CD4-positive, CD25-positive, alpha-beta regulatory T cell (primary cell): Measurements from ENCODE around the gene ISLR2. TPM values are rescaled to one million over a fixed set of nuclear protein-coding genes. Genes with fewer than 3 reads are reported as not detected.

Source experiments
- ATAC-seq, 2 donors: fragments of 150-1000 bp; cut with Tn5 transposase; one replicate each; pipeline ENCODE4 v1.10.0; 2021; ENCODE audit warnings: low read depth in 2 of 2, moderate number of reproducible peaks in 2 of 2, moderate library complexity in 1 of 2
- DNase-seq, 3 donors: peaks; one replicate each; pipeline versions ENCODE4 v3.0.0 to v3.0.0-alpha.2; 2012 to 2022; ENCODE audit warnings: mixed read lengths in 1 of 3
- H3K27ac ChIP-seq: one replicate; pipeline ENCODE4 v1.7.0; 2013; ENCODE audit warnings: mild to moderate bottlenecking, low read length; ENCODE audit not compliant: insufficient read depth, poor library complexity, severe bottlenecking
- H3K27me3 ChIP-seq: one replicate; pipeline ENCODE4 v1.7.0; 2013; ENCODE audit warnings: low read length; ENCODE audit not compliant: control insufficient read depth, insufficient read depth
- H3K36me3 ChIP-seq: one replicate; pipeline ENCODE4 v1.7.0; 2013; ENCODE audit warnings: mild to moderate bottlenecking, low read length, moderate library complexity; ENCODE audit not compliant: control insufficient read depth, insufficient read depth
- H3K4me1 ChIP-seq: 2 replicates; pipeline ENCODE4 v1.7.0; 2013; ENCODE audit warnings: mild to moderate bottlenecking, low read length; ENCODE audit not compliant: insufficient read depth, control insufficient read depth, poor library complexity, severe bottlenecking
- H3K4me3 ChIP-seq: one replicate; pipeline ENCODE4 v1.7.0; 2013; ENCODE audit warnings: low read depth, mild to moderate bottlenecking, low read length, moderate library complexity
- H3K9me3 ChIP-seq, 2 experiments: 1 replicate in 1 of 2; 2 replicates in 1 of 2; pipeline ENCODE4 v1.7.0; 2013; ENCODE audit warnings: low read length in 2 of 2, mild to moderate bottlenecking in 1 of 2, moderate library complexity in 1 of 2; ENCODE audit not compliant: control insufficient read depth in 2 of 2
- H3K27ac Mint-ChIP-seq, 3 donors: one replicate each; pipeline ENCODE4 v1.8.0; 2020 to 2022; ENCODE audit warnings: mild to moderate bottlenecking in 3 of 3, mixed read lengths in 3 of 3, moderate library complexity in 2 of 3
- H3K27me3 Mint-ChIP-seq: one replicate; pipeline ENCODE4 v1.8.0; 2022; ENCODE audit warnings: mild to moderate bottlenecking, mixed read lengths
- H3K36me3 Mint-ChIP-seq: one replicate; pipeline ENCODE4 v1.8.0; 2020; ENCODE audit warnings: mixed read lengths
- H3K4me1 Mint-ChIP-seq, 4 donors: one replicate each; pipeline ENCODE4 v1.8.0; 2020 to 2022; ENCODE audit warnings: mixed read lengths in 4 of 4, mild to moderate bottlenecking in 1 of 4
- H3K4me3 Mint-ChIP-seq, 4 donors: one replicate each; pipeline ENCODE4 v1.8.0; 2020 to 2022; ENCODE audit warnings: mild to moderate bottlenecking in 4 of 4, mixed read lengths in 4 of 4, moderate library complexity in 3 of 4
- H3K9me3 Mint-ChIP-seq, 7 donors: one replicate each; pipeline ENCODE4 v1.8.0; 2020 to 2022; ENCODE audit warnings: mixed read lengths in 7 of 7, mild to moderate bottlenecking in 3 of 7, moderate library complexity in 2 of 7
- polyA plus RNA-seq, 4 donors: library from polyadenylated mRNA; unstranded; fragments of 300-500 nt; fragmentation: Illumina TruSeq; gene quantifications; one replicate each; pipeline ENCODE4 v1.2.3, GENCODE V29; 2021
- total RNA-seq: library from RNA; stranded (reverse); gene quantifications from one replicate; pipeline ENCODE4 v1.2.3, GENCODE V29; 2022

The ISLR2 gene
- total and polyA plus RNA-seq, 5 donors from 2014 or later = not detected

- peaks cover 9% of the 10 kb centered on the region for H3K27me3 Mint-ChIP-seq
- DNase-seq = no peak
- no peaks in the 10 kb centered on the region for H3K4me1 ChIP-seq
- H3K27me3 ChIP-seq = no peaks in the 10 kb centered on the region
- H3K27ac ChIP-seq = no peak overlapping the region
- H3K9me3 ChIP-seq = no peaks in the 10 kb centered on the region
- no peak overlapping the region for H3K27ac Mint-ChIP-seq
- no peaks in the 10 kb centered on the region for H3K36me3 ChIP-seq
- no peaks in the 10 kb centered on the region for H3K4me1 Mint-ChIP-seq
- no peak overlapping the region for H3K4me3 ChIP-seq
- ATAC-seq = no peak
- H3K36me3 Mint-ChIP-seq = no peaks in the 10 kb centered on the region
- H3K4me3 Mint-ChIP-seq = no peak overlapping the region
- no peaks in the 10 kb centered on the region for H3K9me3 Mint-ChIP-seq
Observed at GRCh38 chr15:74185710-74186348, 55.4 kb downstream of the ISLR2 start.

Other genes with a start within 250 kb of the ISLR2 start
- gene LOXL1, start 204.1 kb upstream of the ISLR2 start, total RNA-seq = 7.3 TPM
- 10 to 100 TPM in 2 of 4 donors, 1 to 10 TPM in 2; 6.8 to 24.2 (median 10.0) TPM for gene LOXL1, start 204.1 kb upstream of the ISLR2 start, polyA plus RNA-seq
- 5.9 TPM for gene STOML1, start 138.3 kb upstream of the ISLR2 start, total RNA-seq
- gene STOML1, start 138.3 kb upstream of the ISLR2 start, polyA plus RNA-seq = 10 to 100 TPM in 2 of 4 donors, 1 to 10 TPM in 2; 8.7 to 11.4 (median 10.2) TPM
- gene PML, start 135.9 kb upstream of the ISLR2 start, total RNA-seq = 57.6 TPM
- gene PML, start 135.9 kb upstream of the ISLR2 start, polyA plus RNA-seq = 10 to 100 TPM; 13.7 to 24.0 (median 20.8) TPM
- gene GOLGA6A, start 48.0 kb upstream of the ISLR2 start, total RNA-seq = 0.20 TPM
- gene GOLGA6A, start 48.0 kb upstream of the ISLR2 start, polyA plus RNA-seq = not detected
- gene ISLR, start 43.1 kb downstream of the ISLR2 start, total RNA-seq = not detected
- not detected for gene ISLR, start 43.1 kb downstream of the ISLR2 start, polyA plus RNA-seq
- gene STRA6, start 72.2 kb downstream of the ISLR2 start, total RNA-seq = not detected
- gene STRA6, start 72.2 kb downstream of the ISLR2 start, polyA plus RNA-seq = not detected
- gene CCDC33, start 105.7 kb downstream of the ISLR2 start, total RNA-seq = not detected
- gene CCDC33, start 105.7 kb downstream of the ISLR2 start, polyA plus RNA-seq = not detected
- gene CYP11A1, start 237.1 kb downstream of the ISLR2 start, total RNA-seq = not detected
- not detected for gene CYP11A1, start 237.1 kb downstream of the ISLR2 start, polyA plus RNA-seq